Neural cell (in vitro differentiated cells): ENCODE results near the gene CDC25A. TPM values are rescaled to one million over a fixed set of nuclear protein-coding genes. Genes with fewer than 3 reads are reported as not detected.

ENCODE experiments used
- H2AFZ ChIP-seq: fragments of 200-600, 300-800 bp; sonication (generic), shearing (Covaris generic); 2 replicates; pipeline ENCODE4 v1.6.0; 2014; ENCODE audit warnings: low read depth, mild to moderate bottlenecking, antibody characterized with exemption, low read length, moderate library complexity
- H3F3A ChIP-seq: fragments of 200-600 bp; shearing (Covaris generic); 2 replicates; pipeline ENCODE4 v1.6.1; 2016; ENCODE audit warnings: mild to moderate bottlenecking, moderate library complexity, mixed read lengths, antibody characterized with exemption, low read length; ENCODE audit not compliant: insufficient read depth, poor library complexity, severe bottlenecking
- H3K27ac ChIP-seq: fragments of 200-600, 300-800 bp; sonication (generic), shearing (Covaris generic); 2 replicates; pipeline ENCODE4 v1.5.1; 2014; ENCODE audit warnings: mild to moderate bottlenecking, low read length, moderate library complexity
- H3K27me3 ChIP-seq: fragments of 300-800, 200-600 bp; sonication (generic), shearing (Covaris generic); 2 replicates; pipeline ENCODE4 v1.6.0; 2014; ENCODE audit warnings: mild to moderate bottlenecking, low read depth, low read length, moderate library complexity; ENCODE audit not compliant: insufficient read depth
- H3K36me3 ChIP-seq: fragments of 300-800, 200-600 bp; sonication (generic), shearing (Covaris generic); 2 replicates; pipeline ENCODE4 v1.5.1; 2014; ENCODE audit warnings: mild to moderate bottlenecking, antibody characterized with exemption, low read length, moderate library complexity; ENCODE audit not compliant: insufficient read depth
- H3K4me2 ChIP-seq: fragments of 300-800, 200-600 bp; sonication (generic), shearing (Covaris generic); 2 replicates; pipeline ENCODE4 v1.6.0; 2014; ENCODE audit warnings: mild to moderate bottlenecking, low read length
- H3K4me3 ChIP-seq: fragments of 300-800, 200-600 bp; sonication (generic), shearing (Covaris generic); 2 replicates; pipeline ENCODE4 v1.5.1; 2014; ENCODE audit warnings: mild to moderate bottlenecking, low read length, moderate library complexity
- H3K79me2 ChIP-seq: fragments of 200-600 bp; shearing (Covaris generic); replicated peaks from 2 replicates; pipeline ENCODE4 v1.6.0; 2014; ENCODE audit warnings: mild to moderate bottlenecking, low read length, moderate library complexity; ENCODE audit not compliant: insufficient read depth
- H3K9ac ChIP-seq: fragments of 300-800, 200-600 bp; sonication (generic), shearing (Covaris generic); 2 replicates; pipeline ENCODE4 v1.6.1; 2016; ENCODE audit warnings: mild to moderate bottlenecking, low read length, mixed read lengths
- H3K9me2 ChIP-seq: fragments of 200-600 bp; shearing (Covaris generic); 2 replicates; pipeline ENCODE4 v1.6.1; 2016; ENCODE audit warnings: mild to moderate bottlenecking, low read length, mixed read lengths; ENCODE audit not compliant: insufficient read depth
- H3K9me3 ChIP-seq: fragments of 200-600, 300-800 bp; sonication (generic), shearing (Covaris generic); 2 replicates; pipeline ENCODE4 v1.6.1; 2016; ENCODE audit warnings: mild to moderate bottlenecking, mixed run types, low read length, moderate library complexity, mixed read lengths
- H4K20me1 ChIP-seq: fragments of 200-600 bp; shearing (Covaris generic); 2 replicates; pipeline ENCODE4 v1.6.1; 2016; ENCODE audit warnings: mild to moderate bottlenecking, mixed run types; ENCODE audit not compliant: insufficient read depth
- CTCF ChIP-seq: fragments of 450-650 bp; IDR thresholded peaks from 2 replicates; pipeline ENCODE4 v1.5.1; 2014; ENCODE audit warnings: antibody characterized with exemption, mild to moderate bottlenecking, moderate library complexity; ENCODE audit not compliant: poor library complexity, severe bottlenecking
- EP300 ChIP-seq: fragments of 450-650 bp; conservative IDR thresholded peaks from 2 replicates; pipeline ENCODE4 v1.6.1; 2014; ENCODE audit warnings: antibody characterized with exemption, mild to moderate bottlenecking, moderate library complexity; ENCODE audit not compliant: poor library complexity, severe bottlenecking
- EZH2 ChIP-seq: fragments of 200-600, 300-800 bp; shearing (Covaris generic), sonication (generic); IDR thresholded peaks from 2 replicates; pipeline ENCODE4 v1.6.1; 2014; ENCODE audit warnings: antibody characterized with exemption, low read length, borderline replicate concordance, mild to moderate bottlenecking; ENCODE audit not compliant: insufficient read depth, poor library complexity, severe bottlenecking
- MXI1 ChIP-seq: fragments of 450-650 bp; conservative IDR thresholded peaks from 2 replicates; pipeline ENCODE4 v1.6.1; 2014; ENCODE audit warnings: antibody characterized with exemption, mild to moderate bottlenecking; ENCODE audit not compliant: poor library complexity, severe bottlenecking
- POLR2AphosphoS5 ChIP-seq: IDR thresholded peaks from 2 replicates; pipeline ENCODE4 v1.6.1; 2012
- RAD21 ChIP-seq: fragments of 450-650 bp; conservative IDR thresholded peaks from 2 replicates; pipeline ENCODE4 v1.6.1; 2014; ENCODE audit warnings: antibody characterized with exemption, mild to moderate bottlenecking, moderate library complexity
- REST ChIP-seq: IDR thresholded peaks from 2 replicates; pipeline ENCODE4 v1.6.1; 2012; ENCODE audit warnings: borderline replicate concordance
- SMC3 ChIP-seq: fragments of 450-650 bp; conservative IDR thresholded peaks from 2 replicates; pipeline ENCODE4 v1.6.1; 2014; ENCODE audit warnings: antibody characterized with exemption, mild to moderate bottlenecking, moderate library complexity; ENCODE audit not compliant: poor library complexity
- TAF1 ChIP-seq: IDR thresholded peaks from 2 replicates; pipeline ENCODE4 v1.6.1; 2012; ENCODE audit warnings: low read depth
- polyA plus RNA-seq: library from polyadenylated mRNA; depleted of rRNA; stranded (reverse); fragments of >200 nt; gene quantifications from 2 replicates; pipeline ENCODE4 v1.2.3, GENCODE V29; 2014

The CDC25A gene
- polyA plus RNA-seq, 1 donor from 2014 or later, result 12.3 TPM

- Histone ChIP-seq H3K79me2 (peaks cover 7% of the 10 kb centered on the region), H3K9me2 (no peaks in the 10 kb centered on the region), H3K4me3 (no peak overlapping the region), H2AFZ (peak overlapping the region; percentile 83), H3K36me3 (no peaks in the 10 kb centered on the region), H3F3A (no peaks in the 10 kb centered on the region), H3K27ac (no peak overlapping the region), H3K9me3 (no peaks in the 10 kb centered on the region), H4K20me1 (no peaks in the 10 kb centered on the region), H3K27me3 (no peaks in the 10 kb centered on the region), H3K4me2 (no peak overlapping the region), H3K9ac (no peak overlapping the region)
- TF ChIP-seq MXI1 (no peak), EZH2 (no peak), SMC3 (no peak), EP300 (no peak), TAF1 (no peak)
Observed at GRCh38 chr3:48189321-48189720, 1.1 kb upstream of the CDC25A start.

- H3K4me3 ChIP-seq, result peak overlapping the region; percentile 95
- peak overlapping the region; percentile 67 for H3K9ac ChIP-seq
- no peaks in the 10 kb centered on the region for H3F3A ChIP-seq
- TF ChIP-seq REST (no peak), POLR2AphosphoS5 (no peak), TAF1 (no peak), EP300 (peak; percentile 15), RAD21 (peak; percentile 27), SMC3 (peak; percentile 23), EZH2 (no peak), CTCF (no peak), MXI1 (no peak)
- H3K79me2 ChIP-seq, result peaks cover 9% of the 10 kb centered on the region
- no peaks in the 10 kb centered on the region for H3K27me3 ChIP-seq
- H3K9me2 ChIP-seq, result no peaks in the 10 kb centered on the region
- H2AFZ ChIP-seq, result peak overlapping the region; percentile 52
- no peaks in the 10 kb centered on the region for H4K20me1 ChIP-seq
- no peaks in the 10 kb centered on the region for H3K9me3 ChIP-seq
- no peak overlapping the region for H3K4me2 ChIP-seq
- H3K27ac ChIP-seq, result peak overlapping the region; percentile 44
- H3K36me3 ChIP-seq, result no peaks in the 10 kb centered on the region
Observed at GRCh38 chr3:48187579-48188265, 495 bp downstream of the CDC25A start.
